Thoracic aorta (tissue), 2 donors: ENCODE results near the gene SRGAP1. TPM values are rescaled to one million over a fixed set of nuclear protein-coding genes. Genes with fewer than 3 reads are reported as not detected.

Experiments used
- ATAC-seq: fragments of 150-250 bp; one replicate; pipeline ENCODE4 v1.8.0; 2017; ENCODE audit warnings: low read depth; ENCODE audit not compliant: insufficient number of reproducible peaks, low FRiP score
- DNase-seq: peaks from one replicate; pipeline ENCODE4 v3.0.0-alpha.2; 2020; ENCODE audit warnings: low spot score
- H3K27ac ChIP-seq, 2 donors: fragments of 200-600 bp; sonication (generic); 1 replicate in 1 of 2; 2 replicates in 1 of 2; pipeline ENCODE4 v1.5.1; 2016; ENCODE audit warnings: mild to moderate bottlenecking in 2 of 2, moderate library complexity in 2 of 2
- H3K27me3 ChIP-seq: fragments of 200-600 bp; sonication (generic); replicated peaks from 2 replicates; pipeline ENCODE4 v1.6.0; 2016; ENCODE audit warnings: mild to moderate bottlenecking; ENCODE audit not compliant: insufficient read depth
- H3K36me3 ChIP-seq: fragments of 200-600 bp; sonication (generic); one replicate; pipeline ENCODE4 v1.5.1; 2016
- H3K4me1 ChIP-seq, 2 donors: fragments of 200-600 bp; sonication (generic); 1 replicate in 1 of 2; 2 replicates in 1 of 2; pipeline versions ENCODE4 v1.5.1 to v1.6.0; 2016; ENCODE audit warnings: low read depth in 2 of 2, mild to moderate bottlenecking in 1 of 2; ENCODE audit not compliant: control insufficient read depth in 1 of 2
- H3K4me3 ChIP-seq: fragments of 200-600 bp; sonication (generic); 2 replicates; pipeline ENCODE4 v1.5.1; 2016; ENCODE audit warnings: mild to moderate bottlenecking
- H3K9me3 ChIP-seq: fragments of 200-600 bp; sonication (generic); 2 replicates; pipeline ENCODE4 v1.5.1; 2016
- CTCF ChIP-seq: fragments of 200-600 bp; sonication (generic); IDR thresholded peaks from one replicate; pipeline ENCODE4 v1.5.1; 2019; ENCODE audit warnings: antibody characterized with exemption
- total RNA-seq, 2 donors: library from RNA; depleted of rRNA; stranded (reverse); fragments of >200 nt; gene quantifications; one replicate each; pipeline versions ENCODE4 v1.1.0 to v1.2.3, GENCODE V29; 2016

Gene SRGAP1
- total RNA-seq, 2 donors from 2014 or later, result 7.9 to 24.1 TPM

DNA sequence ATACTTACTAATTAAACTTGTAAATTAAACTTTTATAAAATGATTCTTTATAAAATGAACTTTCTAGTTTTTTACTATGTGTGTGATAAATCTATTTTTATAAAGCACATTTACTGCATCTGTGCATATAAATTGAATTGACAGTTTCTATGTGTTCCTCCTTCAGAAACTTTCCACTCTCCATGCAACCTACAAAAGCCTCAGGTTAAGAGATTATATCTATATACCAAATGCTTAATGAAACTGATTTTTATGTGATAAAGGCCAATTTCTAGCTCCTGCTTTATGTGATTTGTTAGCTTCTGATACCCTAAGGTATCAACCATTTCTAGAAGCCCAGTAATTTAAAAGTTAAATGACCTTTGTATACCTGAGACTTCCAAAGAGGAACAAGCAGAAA lies 174.0 kb downstream of the SRGAP1 start:
- ATAC-seq (no peak), DNase-seq (no peak)
- Histone ChIP-seq H3K4me1 (no peaks in the 10 kb centered on the region), H3K36me3 (no peaks in the 10 kb centered on the region), H3K27ac (no peak overlapping the region), H3K4me3 (no peak overlapping the region), H3K9me3 (no peaks in the 10 kb centered on the region), H3K27me3 (no peaks in the 10 kb centered on the region)
- no peak for TF ChIP-seq CTCF

- no peak for TF ChIP-seq CTCF
- no peaks in the 10 kb centered on the region for H3K27me3 ChIP-seq
- no peaks in the 10 kb centered on the region for H3K36me3 ChIP-seq
- no peaks in the 10 kb centered on the region for H3K4me1 ChIP-seq
- ATAC-seq (no peak), DNase-seq (no peak)
- H3K9me3 ChIP-seq, result no peaks in the 10 kb centered on the region
- H3K4me3 ChIP-seq, result no peak overlapping the region
- no peak overlapping the region for H3K27ac ChIP-seq
These were observed 174.6 kb downstream of the SRGAP1 start for GRCh38 chr12:64019101-64019500.

DNA sequence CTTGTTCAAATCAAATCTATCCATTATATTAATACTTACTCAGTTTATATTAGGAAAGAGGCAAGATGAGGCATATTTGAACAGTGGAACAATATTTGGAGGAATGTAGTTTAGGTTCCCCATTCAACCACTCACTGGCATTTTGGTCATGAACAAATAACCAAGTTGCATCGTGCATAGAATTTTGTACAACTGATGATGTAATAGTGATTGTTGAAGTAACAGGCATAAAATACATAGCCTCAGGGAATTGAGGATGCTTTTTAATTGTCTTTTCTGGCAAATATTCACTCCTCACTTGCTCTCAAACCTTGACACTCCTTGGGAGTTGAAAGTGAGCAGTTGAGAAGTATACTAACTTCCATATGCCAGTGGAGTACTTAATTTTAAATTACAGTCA lies 175.2 kb downstream of the SRGAP1 start:
- Histone ChIP-seq H3K4me1 (no peaks in the 10 kb centered on the region), H3K36me3 (no peaks in the 10 kb centered on the region), H3K4me3 (no peak overlapping the region), H3K27me3 (no peaks in the 10 kb centered on the region), H3K27ac (no peak overlapping the region), H3K9me3 (no peaks in the 10 kb centered on the region)
- no peak for TF ChIP-seq CTCF
- DNase-seq, result no peak
- no peak for ATAC-seq

DNA sequence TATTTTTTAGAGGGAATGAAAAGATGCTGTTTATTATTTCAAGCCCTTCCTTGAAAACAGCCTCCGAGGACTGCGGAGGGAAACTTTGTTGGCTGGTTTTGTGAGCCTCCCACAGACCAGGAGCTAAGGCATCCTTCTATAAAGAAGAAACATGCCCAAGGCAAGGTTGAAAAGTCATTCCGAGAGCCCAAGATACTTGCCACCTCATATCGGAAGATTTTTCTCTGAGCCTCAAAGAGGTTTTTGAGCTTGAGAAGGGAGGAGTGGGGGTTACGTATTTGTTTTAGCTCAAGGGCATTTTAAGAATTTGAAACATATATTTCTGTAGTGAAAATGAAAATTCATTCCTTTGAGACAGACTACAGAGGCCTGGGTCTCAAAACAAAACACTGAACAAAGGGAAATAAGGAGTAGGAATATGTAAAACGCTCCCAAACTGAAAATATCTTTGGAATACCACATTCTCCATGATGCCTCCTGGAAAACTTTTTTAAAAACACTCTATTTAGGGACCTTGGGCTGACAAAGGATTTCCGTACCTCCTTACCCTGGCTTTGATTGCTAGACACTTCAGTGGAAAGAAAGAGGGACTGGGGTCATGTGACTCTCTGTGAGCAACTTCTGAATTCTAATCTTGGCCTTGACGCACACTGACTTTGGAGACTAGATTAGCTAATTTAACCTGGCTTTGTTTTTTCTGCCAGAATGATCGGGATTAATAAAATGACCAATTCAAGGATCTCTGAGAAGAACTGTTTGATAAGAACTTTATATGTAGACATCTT lies 180.9 kb downstream of the SRGAP1 start:
- Histone ChIP-seq H3K9me3 (no peaks in the 10 kb centered on the region), H3K4me3 (no peak overlapping the region), H3K4me1 (no peaks in the 10 kb centered on the region), H3K27me3 (no peaks in the 10 kb centered on the region), H3K27ac (no peak overlapping the region), H3K36me3 (no peaks in the 10 kb centered on the region)
- ATAC-seq (no peak), DNase-seq (no peak)
- no peak for TF ChIP-seq CTCF

GRCh38 chr12:64027311-64027710 lies 182.8 kb downstream of the SRGAP1 start:
- no peaks in the 10 kb centered on the region for H3K9me3 ChIP-seq
- no peak for ATAC-seq
- H3K27me3 ChIP-seq, result no peaks in the 10 kb centered on the region
- H3K4me3 ChIP-seq, result no peak overlapping the region
- no peak for TF ChIP-seq CTCF
- no peaks in the 10 kb centered on the region for H3K36me3 ChIP-seq
- H3K4me1 ChIP-seq, result no peaks in the 10 kb centered on the region
- no peak for DNase-seq
- H3K27ac ChIP-seq, result no peak overlapping the region
